ENCODE results near the gene ALPK1. TPM values are rescaled to one million over a fixed set of nuclear protein-coding genes. Genes with fewer than 3 reads are reported as not detected.
"Not testable (repeated sequence)": the region's sequence is repeated elsewhere in the genome, so short reads cannot be mapped to it uniquely, and the experiment has no call there.

ALPK1 gene
- total RNA-seq, 2 experiments from 2014 or later: 3.8 to 4.4 TPM

DNA sequence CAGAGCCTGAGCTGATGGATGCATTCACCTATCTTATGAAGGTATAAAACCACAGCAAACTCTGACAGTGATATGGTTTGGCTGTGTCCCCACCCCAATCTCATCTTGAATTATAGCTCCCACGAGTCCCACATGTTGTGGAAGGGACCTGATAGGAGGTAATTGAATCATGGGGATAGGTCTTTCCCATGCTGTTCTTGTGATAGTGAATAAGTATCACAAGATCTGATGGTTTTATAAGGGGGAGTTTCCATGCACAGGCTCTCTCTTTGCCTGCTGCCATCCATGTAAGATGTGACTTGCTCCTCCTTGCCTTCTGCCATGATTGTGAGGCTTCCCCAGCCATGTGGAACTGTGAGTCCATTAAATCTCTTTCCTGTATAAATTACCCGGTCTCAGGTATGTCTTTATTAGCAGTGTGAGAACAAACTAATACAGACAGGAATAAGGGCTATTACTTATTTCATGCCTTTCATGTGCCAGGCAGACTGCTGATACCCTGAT lies 15.2 kb upstream of the ALPK1 start:
- CTCF ChIA-PET, POLR2A ChIA-PET: not testable (repeated sequence)

DNA sequence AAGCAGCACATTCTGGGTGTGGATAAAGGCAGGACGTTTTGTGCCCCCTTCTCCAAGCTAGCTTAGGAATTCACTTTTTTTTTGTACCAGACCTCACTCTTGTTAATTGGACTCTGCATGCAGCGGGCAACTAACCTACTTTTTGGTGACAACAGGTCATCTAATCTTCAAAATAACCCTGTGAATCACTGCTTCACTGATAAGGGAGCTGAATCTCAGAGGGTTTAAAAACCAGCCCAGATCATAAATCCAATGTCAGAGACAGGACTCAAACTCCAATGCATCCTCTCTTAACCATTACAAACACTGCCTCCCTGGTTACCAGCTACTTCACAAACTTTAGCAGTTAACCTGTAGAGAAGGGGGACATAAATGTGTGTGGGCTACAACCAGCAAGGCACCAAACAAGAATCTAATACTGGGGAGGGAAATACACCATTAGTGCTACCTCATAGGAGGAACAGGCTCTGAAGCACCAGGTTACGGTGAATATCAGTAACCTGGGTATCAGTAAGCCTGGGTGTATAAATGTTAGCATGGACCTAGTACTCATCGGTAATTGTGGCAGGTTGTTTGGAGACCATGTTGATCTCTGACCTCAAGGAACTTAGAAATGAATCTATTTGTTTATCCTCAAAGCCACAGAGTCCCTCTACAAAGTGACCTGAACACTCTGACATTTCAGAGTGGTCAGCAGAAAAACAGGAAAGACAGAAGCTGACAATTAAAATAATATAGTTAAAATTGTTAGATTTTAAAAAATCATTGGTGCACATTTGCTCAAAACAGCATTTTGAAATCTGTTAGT lies 14.1 kb upstream of the ALPK1 start:
- ChIA-PET POLR2A (no interaction called here), CTCF (no interaction called here)

DNA sequence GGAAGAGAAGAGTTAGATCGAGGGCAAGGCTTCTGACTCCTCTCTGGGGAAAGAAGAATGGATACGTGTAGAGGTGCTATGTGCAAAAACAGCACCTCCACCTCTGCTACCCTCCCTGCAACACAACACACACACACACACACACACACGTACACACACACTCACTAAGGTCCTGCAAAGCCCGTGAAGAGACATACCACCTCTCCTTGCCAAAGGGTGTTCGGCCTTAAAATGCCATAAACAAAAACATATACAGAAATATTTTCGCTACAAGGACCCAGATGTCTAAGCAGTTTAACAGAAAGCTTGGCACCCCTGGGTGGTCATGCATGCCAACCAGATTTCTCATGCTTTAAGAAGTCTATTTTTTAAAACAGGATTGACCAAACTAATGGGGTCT lies 13.0 kb upstream of the ALPK1 start:
- ChIA-PET POLR2A (interaction anchor here (4.6 kb wide), 1 partner anchor 10 kb away, joined by 37 read pairs; no protein-coding TSS in a partner anchor), CTCF (interaction anchor here (4.0 kb wide), 1 partner anchor 10 kb away, joined by 28 read pairs; no protein-coding TSS in a partner anchor)

GRCh38 chr4:112284662-112285411 lies 12.3 kb upstream of the ALPK1 start:
- CTCF ChIA-PET: interaction anchor here (4.0 kb wide), 1 partner anchor 10 kb away, joined by 28 read pairs; no protein-coding TSS in a partner anchor
- POLR2A ChIA-PET: interaction anchor here (0.7 to 4.6 kb wide), 2 partner anchors 11 to 40 kb away, joined by 3 to 37 read pairs; no protein-coding TSS in a partner anchor

- CTCF ChIA-PET: interaction anchor here (1.5 to 4.0 kb wide), 2 partner anchors 8 to 13 kb away, joined by 4 to 28 read pairs; no protein-coding TSS in a partner anchor
- POLR2A ChIA-PET: interaction anchor here (1.3 to 4.6 kb wide), 3 partner anchors 13 to 56 kb away, joined by 4 to 37 read pairs (median 5); partner anchors contain the start of gene AP1AR
These were observed 9.7 kb upstream of the ALPK1 start for GRCh38 chr4:112287258-112287989.

GRCh38 chr4:112288455-112288854 lies 8.7 kb upstream of the ALPK1 start:
- ChIA-PET CTCF (interaction anchor here (1.0 to 1.5 kb wide), 2 partner anchors 9 to 13 kb away, joined by 3 to 4 read pairs; no protein-coding TSS in a partner anchor), POLR2A (interaction anchor here (4.6 kb wide), 1 partner anchor 14 kb away, joined by 37 read pairs; no protein-coding TSS in a partner anchor)

DNA sequence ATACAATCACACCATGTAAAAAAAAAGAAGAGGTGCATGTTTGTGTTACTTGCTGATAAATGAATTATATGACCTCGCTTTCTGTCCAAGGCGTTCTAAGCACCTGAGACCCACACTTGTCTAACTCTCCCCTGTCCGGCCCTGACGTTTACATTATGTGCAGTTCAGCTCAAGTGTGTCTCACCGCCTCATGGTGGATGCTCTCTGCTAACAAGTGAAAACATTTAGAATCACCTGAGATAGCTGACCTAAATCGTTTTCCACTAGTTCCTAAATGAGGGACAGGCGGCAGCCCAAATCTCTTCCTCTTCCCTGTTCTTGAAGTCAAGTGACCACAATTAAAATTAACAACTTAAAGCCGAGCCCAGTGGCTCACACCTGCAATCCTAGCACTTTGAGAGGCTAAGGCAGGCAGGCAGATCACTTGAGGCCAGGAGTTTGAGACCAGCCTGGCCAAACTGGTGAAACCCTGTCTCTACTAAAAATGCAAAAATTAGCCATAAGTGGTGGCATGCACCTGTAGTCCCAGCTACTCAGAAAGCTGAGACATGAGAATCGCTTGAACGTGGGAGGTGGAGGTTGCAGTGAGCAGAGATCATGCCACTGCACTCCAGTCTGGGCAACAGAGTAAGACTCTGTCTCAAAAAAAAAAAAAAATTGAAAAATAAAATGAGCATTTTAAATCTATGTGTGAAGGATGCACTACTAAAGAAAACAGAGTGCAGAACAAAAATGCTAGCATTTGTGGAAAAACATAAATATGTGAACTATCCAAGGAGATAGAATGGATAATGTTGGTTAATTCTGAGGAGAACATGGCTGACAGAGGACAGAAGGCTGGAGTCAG lies 7.5 kb upstream of the ALPK1 start:
- CTCF ChIA-PET: interaction anchor here (1.0 kb wide), 1 partner anchor 230 kb away, joined by 3 read pairs; no protein-coding TSS in a partner anchor
- POLR2A ChIA-PET: interaction anchor here (0.6 to 1.1 kb wide), 3 partner anchors 10 to 57 kb away, joined by 3 to 6 read pairs (median 4); no protein-coding TSS in a partner anchor

DNA sequence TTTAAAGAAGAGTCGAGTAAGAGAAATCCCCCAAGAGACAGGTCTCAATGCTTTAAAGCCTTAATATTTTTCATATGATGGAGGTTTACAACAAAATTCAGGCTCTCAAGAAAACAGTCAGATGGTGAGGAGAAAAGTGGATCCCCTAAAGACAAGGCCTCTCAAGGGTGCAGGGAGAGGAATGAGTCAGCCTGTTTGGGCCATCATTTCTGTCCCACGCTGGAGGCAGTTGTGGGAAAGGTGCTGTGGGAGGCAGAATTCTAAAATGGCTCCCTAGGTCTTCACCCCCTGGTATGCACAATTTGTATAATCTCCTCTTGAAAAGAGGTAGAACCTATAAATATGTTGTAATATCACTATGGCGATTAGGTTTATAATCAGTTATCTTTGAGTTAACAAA lies 6.8 kb upstream of the ALPK1 start:
- ChIA-PET POLR2A (interaction anchor here (1.1 kb wide), 1 partner anchor 17 kb away, joined by 3 read pairs; no protein-coding TSS in a partner anchor), CTCF (no interaction called here)

DNA sequence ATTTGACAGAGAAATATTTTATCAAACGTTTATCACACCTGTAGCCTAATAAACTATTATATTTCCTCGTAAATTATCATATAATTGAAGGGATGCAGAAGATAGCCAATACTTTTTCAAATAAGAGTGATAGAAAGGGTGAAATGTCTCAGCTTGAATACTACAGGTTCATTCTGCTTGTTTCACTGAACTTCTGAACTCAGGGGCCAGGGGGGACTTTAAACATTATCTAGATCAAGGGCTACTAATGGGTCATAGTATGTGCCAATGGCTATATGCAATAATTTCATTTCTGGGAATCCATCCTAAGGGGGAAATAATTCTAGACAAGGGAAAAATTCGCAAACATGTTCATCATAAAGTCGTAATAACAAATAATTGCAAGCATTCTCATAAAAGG lies 2.6 kb downstream of the ALPK1 start:
- CTCF ChIA-PET: interaction anchor here (1.2 kb wide), 1 partner anchor 23 kb away, joined by 3 read pairs; no protein-coding TSS in a partner anchor
- POLR2A ChIA-PET: no interaction called here

GRCh38 chr4:112302320-112303274 lies 5.4 kb downstream of the ALPK1 start:
- ChIA-PET CTCF (interaction anchor here (1.0 kb wide), 1 partner anchor 14 kb away, joined by 3 read pairs; no protein-coding TSS in a partner anchor), POLR2A (no interaction called here)

DNA sequence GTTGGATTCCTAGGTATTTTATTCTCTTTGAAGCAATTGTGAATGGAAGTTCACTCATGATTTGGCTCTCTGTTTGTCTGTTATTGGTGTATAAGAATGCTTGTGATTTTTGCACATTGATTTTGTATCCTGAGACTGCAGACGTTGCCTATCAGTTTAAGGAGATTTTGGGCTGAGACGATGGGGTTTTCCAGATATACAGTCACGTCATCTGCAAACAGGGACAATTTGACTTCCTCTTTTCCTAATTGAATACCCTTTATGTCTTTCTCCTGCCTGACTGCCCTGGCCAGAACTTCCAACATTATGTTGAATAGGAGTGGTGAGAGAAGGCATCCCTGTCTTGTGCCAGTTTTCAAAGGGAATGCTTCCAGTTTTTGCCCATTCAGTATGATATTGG lies 8.3 kb downstream of the ALPK1 start:
- POLR2A ChIA-PET, CTCF ChIA-PET: not testable (repeated sequence)

DNA sequence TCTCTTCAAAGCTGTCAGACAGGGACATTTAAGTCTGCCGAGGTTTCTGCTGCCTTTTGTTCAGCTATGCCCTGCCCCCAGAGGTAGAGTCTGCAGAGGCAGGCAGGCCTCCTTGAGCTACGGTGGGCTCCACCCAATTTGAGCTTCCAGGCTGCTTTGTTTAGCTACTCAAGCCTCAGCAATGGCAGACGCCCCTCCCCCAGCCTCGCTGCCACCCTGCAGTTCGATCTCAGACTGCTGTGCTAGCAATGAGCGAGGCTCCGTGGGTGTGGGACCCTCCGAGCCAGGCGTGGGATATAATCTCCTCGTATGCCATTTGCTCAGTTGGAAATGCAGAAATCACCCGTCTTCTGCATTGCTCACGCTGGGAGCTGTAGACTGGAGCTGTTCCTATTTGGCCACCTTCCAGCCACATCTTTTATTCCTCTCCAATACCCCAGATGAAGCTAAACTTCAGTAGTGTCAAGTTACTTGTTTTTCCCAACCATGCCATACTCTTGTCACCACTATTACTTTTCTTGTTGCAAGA lies 12.2 kb downstream of the ALPK1 start:
- CTCF ChIA-PET: not testable (repeated sequence)

GRCh38 chr4:112311516-112311915 lies 14.3 kb downstream of the ALPK1 start:
- POLR2A ChIA-PET: interaction anchor here (0.9 kb wide), 1 partner anchor 80 kb away, joined by 4 read pairs; the partner anchor contains the start of gene AP1AR
- CTCF ChIA-PET: no interaction called here

More for the DNA sequence above, 12.2 kb downstream of the ALPK1 start:
- POLR2A ChIA-PET: not testable (repeated sequence)

DNA sequence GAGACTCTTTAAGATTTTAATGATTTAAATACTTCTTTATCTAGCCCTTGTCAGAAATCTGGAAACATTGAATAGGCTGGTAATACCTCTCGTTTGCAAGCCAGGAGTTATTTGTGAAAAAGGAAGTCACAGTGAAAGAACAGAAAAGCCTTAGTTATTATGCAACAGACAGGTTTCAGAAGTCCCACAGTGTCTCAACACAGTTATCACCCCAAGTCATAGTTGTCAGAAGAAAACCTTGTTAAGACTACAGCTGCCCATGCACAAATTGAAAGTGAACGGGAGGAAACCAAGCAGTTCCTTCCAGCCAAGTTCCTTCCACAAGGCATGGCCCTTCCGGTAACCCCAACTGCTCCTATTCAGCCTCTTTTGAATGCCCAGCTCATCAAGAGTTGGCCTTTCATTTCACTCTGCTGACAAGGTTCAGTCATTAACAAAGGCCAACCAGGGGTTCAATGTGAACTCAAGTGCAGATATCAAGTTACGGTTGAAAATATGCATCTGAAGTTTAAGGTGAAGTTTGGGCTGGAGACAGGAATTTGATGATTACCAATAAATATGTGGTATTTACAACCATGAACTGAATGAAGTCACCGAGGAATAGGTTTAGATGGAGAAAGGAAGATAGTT lies 15.6 kb downstream of the ALPK1 start:
- ChIA-PET POLR2A (no interaction called here), CTCF (no interaction called here)

DNA sequence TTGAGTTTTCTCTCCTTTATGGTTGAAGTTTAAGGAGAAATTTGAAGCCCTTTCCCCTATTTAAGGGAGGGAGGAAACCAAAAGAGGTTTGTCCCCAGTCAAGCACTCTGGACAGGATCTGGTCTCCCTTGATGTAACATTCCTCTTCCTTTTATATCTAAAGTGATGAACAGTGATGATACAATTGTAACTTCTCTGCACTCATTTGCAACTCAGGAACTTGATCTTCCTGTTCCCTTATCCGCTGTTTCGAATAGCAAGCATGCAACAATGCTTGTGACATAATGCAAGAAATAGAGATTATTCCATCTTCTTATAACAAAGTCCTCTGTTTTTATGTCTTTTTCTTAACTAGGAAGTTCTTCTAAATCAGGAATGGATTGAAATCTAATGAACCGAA lies 18.3 kb downstream of the ALPK1 start:
- ChIA-PET POLR2A (no interaction called here), CTCF (no interaction called here)

GRCh38 chr4:112316360-112316759 lies 19.2 kb downstream of the ALPK1 start:
- ChIA-PET POLR2A (no interaction called here), CTCF (no interaction called here)

Measured in activated CD8-positive, alpha-beta memory T cell treated with anti-CD3 and anti-CD28 coated beads for 36 hours (primary cell).